Hematopoietic multipotent progenitor cell (in vitro differentiated cells): ENCODE results near the gene NACC1. TPM values are rescaled to one million over a fixed set of nuclear protein-coding genes. Genes with fewer than 3 reads are reported as not detected.

ENCODE experiments used
- DNase-seq, 3 donors: peaks; one replicate each; pipeline ENCODE4 v3.0.0-alpha.2; 2011 to 2015; ENCODE audit warnings: low read depth in 2 of 3, low spot score in 2 of 3
- total RNA-seq: library from RNA; depleted of rRNA; stranded (reverse); fragments of >200 nt; gene quantifications from one replicate; pipeline ENCODE4 v1.2.3, GENCODE V29; 2012

Gene NACC1
- total RNA-seq: 73.5 TPM

DNA sequence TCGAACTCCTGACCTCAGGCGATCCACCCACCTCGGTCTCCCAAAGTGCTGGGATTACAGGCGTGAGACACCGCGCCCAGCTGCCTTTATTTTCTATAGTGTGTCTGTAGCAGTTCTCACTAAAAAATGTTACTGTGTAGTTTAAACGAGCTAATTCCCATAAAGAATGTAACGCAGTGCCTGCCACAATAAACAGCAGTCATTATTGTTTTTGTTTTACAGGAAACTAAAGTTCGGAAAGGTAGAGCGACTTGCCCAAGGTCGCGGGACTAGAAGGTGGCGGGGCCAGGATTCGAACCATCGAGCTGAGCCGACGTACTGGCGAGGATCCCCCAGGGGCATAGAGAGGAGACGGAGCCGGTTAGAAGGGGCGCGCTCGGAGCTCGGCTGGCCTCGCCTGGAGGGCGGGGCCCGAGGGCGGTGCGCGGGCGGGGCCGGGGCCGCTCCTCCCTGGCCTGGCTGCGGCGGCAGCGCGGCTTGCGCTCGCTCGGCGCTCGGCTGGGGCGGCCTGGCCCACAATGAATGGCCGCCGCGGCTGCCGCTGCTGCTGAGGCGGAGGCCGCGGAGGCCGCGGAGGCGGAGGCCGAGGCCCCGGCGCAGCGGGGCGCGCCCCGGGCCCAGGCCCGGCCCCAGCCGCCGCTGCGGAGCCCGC, at the start of gene NACC1:
NACC1 (plus strand) TSS at position 493 of the 652 bp plus-strand sequence. CDS start 16,944 bp downstream, outside the sequence.
- peak; percentile 58 to 93 (median 88) for DNase-seq

- peak in 2 of 3 donors; percentile 74 to 85 for DNase-seq
Measured at GRCh38 chr19:13069415-13070359, 48.4 kb upstream of the NACC1 start.

DNA sequence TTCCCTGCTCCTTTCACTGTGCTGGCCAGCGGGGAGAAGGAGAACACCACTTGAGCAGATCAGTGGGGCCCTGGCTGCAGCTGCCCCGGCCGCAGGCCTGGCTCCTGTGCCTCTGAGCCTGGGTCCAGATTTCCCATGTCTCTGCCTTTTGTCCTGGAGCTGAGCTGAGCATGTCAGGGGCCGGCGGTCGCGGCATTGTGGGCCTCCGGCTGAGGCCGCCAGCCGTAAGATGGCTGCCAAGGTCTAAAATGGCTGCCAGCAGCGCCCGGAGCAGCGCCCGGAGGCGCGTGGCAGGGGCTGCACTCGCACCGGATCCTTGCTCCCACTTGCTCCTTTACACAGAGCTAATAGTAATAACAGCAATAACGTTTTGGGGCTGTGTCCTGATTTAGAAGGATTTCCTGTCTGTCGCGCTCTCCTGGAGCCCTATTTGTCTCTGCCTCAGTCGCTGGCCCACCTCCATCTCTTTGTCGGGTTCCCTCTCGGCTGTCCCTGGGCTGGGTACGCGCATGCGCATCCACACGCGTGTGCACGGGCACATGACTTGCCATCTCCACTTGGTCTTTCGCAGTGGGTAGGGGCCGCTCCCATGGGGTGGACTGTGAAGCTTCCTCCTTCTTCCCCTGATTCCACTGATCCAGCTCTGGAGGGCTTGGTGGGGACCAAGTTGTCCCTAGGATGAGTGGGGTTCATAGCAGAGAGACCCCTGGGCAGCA, 47.5 kb upstream of the NACC1 start:
- no peak for DNase-seq

- peak in 1 of 3 donors; percentile 21 for DNase-seq
Measured at GRCh38 chr19:13071444-13072187, 46.4 kb upstream of the NACC1 start.

DNA sequence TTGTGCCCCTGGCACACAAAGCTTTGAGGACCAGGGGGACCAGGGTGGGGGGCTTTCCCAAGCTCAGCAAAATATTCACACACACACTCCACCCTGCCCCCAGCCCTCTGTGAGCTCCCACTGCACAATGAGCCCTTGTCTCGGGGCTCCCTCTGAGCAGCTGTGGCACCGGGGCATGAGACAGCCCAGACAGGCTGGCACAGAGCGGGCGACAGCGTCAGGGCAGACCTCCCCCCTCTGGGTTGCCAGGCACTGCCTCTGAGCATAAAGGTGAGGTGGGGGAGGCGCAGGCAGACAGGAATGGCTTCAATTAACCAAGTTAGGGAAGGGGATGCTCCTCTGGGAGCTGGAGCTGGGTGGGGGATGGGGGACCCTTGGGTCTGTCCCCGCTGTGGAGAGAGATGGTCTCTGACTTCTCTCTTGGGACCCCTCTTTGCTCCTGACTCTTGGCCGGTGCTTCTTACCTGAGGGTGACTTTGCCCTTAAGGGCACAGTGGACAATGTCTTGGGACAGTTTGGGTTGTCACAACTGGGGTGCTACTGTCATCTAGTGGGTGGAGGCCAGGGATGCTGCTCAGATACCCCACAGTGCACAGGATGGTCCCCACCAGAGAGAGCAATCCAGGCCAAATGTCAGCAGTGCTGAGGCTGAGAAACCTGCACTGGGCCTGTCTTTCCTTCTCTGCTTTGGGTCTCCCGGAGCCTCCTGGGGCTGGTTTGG, 45.7 kb upstream of the NACC1 start:
- DNase-seq: no peak

GRCh38 chr19:13073263-13073662, 44.8 kb upstream of the NACC1 start:
- no peak for DNase-seq

DNA sequence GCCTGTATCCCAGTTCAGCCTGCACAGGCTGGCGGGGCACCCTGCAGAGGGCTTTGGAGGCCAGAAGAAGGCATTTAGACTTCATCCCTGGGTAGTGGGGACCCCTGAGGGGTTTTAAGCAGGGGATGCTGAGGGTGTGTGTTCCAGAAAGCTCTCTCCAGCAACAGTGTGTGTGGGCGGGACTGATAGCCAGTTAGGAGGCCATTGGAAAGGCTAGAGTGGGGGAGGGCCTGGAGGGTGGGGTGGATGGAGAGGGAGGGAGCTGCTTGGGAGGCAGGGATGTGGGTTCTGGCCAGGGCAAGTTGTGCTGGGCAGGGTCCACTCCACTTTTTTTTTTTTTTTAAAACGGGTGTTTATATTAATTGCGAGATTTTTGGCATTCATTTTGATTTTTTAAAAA, 43.7 kb upstream of the NACC1 start:
- no peak for DNase-seq

DNA sequence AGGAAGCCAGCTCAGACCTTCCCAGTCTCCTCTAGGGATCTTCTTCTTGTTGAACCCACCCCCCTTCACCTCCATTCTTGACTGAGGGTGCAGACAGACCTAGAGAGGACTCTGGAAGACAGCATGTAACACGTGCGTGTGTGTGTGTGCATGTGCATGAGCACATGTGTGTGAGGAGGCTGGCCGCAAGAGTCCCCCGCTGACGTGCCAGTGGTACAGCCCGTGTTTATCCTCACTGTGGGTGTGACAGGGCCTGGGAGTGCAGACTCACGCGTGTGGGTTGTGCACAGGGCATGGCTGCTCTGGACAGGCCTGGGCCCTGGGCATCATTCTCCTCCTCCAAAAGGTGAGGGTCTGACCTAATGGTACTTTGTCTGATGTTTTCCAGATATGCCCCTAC, 41.7 kb upstream of the NACC1 start:
- DNase-seq: no peak

DNA sequence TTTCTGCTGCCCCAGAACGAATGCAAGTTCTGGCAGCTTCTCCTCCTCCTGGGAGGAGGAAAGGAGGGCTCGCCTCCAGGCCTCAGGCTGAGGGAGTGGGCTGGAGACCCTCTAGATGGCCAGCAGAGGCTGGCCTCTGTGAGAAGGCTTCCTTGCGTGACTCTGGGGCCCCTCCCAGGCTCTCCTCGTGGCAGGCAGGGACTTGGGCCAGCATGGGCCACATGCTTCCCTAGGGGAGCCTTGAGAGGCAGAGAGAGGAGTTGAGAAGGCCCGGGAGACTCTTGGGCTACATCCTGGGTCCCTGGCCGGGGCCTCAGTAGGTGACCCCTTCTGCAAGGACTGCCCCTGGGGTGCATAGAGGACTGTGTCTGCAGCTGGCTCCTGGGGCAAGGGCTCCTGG, 41.3 kb upstream of the NACC1 start:
- no peak for DNase-seq

GRCh38 chr19:13077240-13077639, 40.8 kb upstream of the NACC1 start:
- peak in 2 of 3 donors; percentile 56 to 84 for DNase-seq

GRCh38 chr19:13078381-13078780, 39.7 kb upstream of the NACC1 start:
- DNase-seq: no peak

- DNase-seq: no peak
Measured at GRCh38 chr19:13078897-13079541, 39.0 kb upstream of the NACC1 start.

DNA sequence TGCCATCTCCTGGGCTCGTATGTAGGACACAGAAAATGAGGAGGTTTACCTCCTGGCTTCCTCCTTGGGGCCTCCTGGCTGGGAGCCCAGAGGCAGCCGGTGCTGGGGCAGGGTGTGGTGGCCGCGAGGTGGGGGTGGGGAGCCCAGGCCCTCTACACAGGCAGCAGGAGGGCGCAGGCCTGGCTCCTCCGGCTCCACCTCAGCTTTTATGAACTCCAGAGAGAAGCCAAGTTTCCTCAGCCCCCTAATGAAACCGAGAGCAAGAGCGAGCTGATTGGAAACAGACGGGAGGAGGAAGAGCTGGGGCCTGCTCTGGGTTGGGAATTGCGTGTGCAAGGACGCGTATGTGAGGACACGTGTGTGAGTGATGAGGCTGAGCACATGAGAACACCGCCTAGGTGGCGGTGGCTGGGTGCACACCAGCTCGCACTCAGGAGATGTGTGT, 38.5 kb upstream of the NACC1 start:
- peak in 2 of 3 donors; percentile 55 to 74 for DNase-seq

- DNase-seq: no peak
Measured at GRCh38 chr19:13082192-13083007, 35.7 kb upstream of the NACC1 start.

DNA sequence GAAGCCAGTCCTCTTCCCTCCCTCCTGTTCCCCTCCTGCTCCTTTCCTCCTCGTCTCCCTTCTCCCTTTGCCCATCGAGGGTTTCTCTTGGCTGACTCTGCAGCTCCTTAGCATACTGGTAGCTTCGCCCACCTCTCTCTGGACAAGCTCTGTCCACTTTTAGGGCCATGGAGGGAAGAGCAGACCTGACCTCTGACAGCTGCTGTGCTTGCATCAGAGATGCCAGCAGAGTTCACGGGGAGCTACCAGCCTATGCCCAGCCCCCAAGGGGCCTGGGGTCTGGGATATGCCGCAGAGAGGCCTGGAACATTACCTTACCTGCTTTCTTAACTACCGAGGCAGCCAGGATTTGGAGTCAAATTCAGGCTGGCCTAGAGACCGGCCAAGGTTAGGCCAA, 35.1 kb upstream of the NACC1 start:
- DNase-seq: no peak

GRCh38 chr19:13083627-13084026, 34.4 kb upstream of the NACC1 start:
- no peak for DNase-seq

GRCh38 chr19:13085666-13086065, 32.4 kb upstream of the NACC1 start:
- no peak for DNase-seq

DNA sequence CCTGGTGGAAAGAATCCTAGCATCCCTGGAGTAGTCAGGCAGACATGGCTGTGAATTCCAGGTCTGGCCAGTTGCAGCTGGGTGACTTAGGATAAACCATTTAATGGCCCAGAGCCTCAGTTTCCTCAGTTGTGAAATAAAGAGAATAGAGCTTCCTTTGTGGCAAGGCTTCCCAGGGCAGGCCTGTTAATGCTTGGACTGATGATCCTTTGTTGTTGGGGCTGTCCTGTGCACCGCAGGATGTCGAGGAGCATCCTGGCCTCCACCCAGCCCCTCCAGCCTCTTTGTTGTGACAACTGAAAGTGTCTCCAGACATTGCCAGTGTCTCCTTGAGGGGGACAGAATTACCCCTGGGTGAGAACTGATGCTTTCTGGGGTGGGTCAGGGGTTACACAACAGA, 31.7 kb upstream of the NACC1 start:
- DNase-seq: no peak
